ENCODE measurements around the gene NIPBL.
"Not testable (repeated sequence)": the region's sequence is repeated elsewhere in the genome, so short reads cannot be mapped to it uniquely, and the experiment has no call there.

The NIPBL gene, protein sequence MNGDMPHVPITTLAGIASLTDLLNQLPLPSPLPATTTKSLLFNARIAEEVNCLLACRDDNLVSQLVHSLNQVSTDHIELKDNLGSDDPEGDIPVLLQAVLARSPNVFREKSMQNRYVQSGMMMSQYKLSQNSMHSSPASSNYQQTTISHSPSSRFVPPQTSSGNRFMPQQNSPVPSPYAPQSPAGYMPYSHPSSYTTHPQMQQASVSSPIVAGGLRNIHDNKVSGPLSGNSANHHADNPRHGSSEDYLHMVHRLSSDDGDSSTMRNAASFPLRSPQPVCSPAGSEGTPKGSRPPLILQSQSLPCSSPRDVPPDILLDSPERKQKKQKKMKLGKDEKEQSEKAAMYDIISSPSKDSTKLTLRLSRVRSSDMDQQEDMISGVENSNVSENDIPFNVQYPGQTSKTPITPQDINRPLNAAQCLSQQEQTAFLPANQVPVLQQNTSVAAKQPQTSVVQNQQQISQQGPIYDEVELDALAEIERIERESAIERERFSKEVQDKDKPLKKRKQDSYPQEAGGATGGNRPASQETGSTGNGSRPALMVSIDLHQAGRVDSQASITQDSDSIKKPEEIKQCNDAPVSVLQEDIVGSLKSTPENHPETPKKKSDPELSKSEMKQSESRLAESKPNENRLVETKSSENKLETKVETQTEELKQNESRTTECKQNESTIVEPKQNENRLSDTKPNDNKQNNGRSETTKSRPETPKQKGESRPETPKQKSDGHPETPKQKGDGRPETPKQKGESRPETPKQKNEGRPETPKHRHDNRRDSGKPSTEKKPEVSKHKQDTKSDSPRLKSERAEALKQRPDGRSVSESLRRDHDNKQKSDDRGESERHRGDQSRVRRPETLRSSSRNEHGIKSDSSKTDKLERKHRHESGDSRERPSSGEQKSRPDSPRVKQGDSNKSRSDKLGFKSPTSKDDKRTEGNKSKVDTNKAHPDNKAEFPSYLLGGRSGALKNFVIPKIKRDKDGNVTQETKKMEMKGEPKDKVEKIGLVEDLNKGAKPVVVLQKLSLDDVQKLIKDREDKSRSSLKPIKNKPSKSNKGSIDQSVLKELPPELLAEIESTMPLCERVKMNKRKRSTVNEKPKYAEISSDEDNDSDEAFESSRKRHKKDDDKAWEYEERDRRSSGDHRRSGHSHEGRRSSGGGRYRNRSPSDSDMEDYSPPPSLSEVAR (N-terminal part only)

GRCh38 chr5:36876299-36876964 lies at the start of gene NIPBL:
Gene NIPBL, plus strand, starts transcription at chr5:36876769. Its CDS starts 76,928 bp downstream, at chr5:36953697.
- peak; percentile 86 for DNase-seq

- no peak for DNase-seq
These were observed 44.3 kb upstream of the NIPBL start for GRCh38 chr5:36832274-36832673.

GRCh38 chr5:36836831-36837230 lies 39.7 kb upstream of the NIPBL start:
- peak; percentile 37 for DNase-seq

DNA sequence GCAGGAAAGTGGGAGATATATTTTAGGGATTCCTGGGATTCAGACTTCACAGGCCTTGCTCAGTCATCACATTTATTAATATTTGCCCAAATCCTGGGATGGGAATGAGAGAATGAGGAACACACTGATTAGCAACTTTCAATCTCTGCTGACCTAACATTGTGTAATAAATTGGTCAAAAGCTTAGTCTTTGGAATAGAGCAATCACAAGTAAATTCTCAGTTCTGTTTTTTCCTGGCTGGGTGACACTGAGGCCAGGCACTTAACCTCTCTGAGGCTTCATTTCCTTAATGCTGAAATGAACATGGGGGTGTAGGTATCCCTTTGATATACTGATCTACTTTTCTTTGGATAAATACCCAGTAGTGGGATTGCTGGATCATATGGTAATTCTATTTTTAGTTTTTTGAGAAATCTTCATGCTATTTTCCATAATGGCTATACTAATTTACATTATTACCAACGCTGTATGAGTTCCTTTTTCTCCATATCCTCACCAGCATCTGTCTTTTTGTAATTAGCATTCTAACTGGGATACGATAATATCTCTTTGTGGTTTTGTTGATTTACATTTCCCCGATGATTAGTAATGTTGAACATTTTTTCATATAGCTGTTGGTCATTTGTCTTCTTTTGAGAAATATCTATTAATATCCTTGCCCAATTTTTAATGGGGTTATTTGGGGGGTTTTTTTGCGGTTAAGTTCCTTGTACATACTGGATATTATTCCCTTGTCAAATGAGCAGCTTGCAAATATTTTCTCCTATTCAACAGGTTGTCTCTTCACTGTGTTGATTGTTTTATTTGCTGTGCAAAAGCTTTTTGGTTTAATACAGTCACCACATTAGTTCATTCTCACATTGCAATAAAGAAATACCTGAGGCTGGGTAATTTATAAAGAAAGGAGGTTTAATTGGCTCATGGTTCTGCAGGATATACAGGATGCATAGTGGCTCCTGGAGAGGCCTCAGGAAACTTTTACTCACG lies 36.8 kb upstream of the NIPBL start:
- DNase-seq, result no peak

- DNase-seq, result no peak
These were observed 34.9 kb upstream of the NIPBL start for GRCh38 chr5:36841677-36842076.

GRCh38 chr5:36842087-36842486 lies 34.5 kb upstream of the NIPBL start:
- DNase-seq, result peak; percentile 25

DNA sequence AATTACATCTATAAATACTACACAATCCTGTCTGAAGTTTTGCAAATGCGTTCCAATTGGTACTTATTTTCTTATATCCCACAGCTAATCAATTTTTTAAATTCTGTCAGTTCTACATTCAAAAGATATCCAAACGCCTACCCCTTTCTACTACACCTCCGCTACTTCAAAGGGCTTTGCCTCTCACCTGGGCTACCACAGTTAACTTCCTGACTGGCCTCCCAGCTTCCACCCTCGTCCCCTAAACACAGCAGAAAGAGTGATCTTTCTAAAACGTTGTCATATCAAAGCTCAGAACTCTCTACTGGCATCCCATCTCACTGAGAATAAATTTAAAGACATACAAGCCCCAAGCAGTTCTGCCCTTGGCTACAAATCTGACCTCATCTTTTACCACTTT lies 32.3 kb upstream of the NIPBL start:
- no peak for DNase-seq

DNA sequence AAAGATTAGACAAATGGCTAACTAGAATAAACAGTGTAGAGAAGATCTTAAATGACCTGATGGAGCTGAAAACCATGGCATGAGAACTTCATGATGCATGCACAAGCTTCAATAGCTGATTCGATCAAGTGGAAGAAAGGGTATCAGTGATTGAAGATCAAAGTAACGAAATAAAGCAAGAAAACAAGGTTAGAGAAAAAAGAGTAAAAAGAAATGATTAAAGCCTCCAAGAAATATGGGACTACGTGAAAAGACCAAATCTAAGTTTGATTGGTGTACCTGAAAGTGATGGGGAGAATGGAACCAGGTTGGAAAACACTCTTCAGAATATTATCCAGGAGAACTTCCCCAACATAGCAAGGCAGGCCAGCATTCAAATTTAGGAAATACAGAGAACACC lies 28.0 kb upstream of the NIPBL start:
- not testable (repeated sequence) for DNase-seq

DNA sequence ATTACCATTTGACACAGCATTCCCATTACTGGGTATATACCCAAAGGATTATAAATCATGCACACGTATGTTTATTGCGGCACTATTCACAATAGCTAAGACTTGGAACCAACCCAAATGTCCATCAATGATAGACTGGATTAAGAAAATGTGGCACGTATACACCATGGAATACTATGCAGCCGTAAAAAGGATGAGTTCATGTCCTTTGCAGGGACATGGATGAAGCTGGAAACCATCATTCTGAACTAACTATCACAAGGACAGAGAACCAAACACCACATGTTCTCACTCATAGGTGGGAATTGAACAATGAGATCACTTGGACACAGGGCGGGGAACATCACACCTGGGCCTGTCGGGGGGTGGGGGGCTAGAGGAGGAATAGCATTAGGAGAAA lies 23.7 kb upstream of the NIPBL start:
- not testable (repeated sequence) for DNase-seq

- no peak for DNase-seq
These were observed 22.0 kb upstream of the NIPBL start for GRCh38 chr5:36854402-36855140.

DNA sequence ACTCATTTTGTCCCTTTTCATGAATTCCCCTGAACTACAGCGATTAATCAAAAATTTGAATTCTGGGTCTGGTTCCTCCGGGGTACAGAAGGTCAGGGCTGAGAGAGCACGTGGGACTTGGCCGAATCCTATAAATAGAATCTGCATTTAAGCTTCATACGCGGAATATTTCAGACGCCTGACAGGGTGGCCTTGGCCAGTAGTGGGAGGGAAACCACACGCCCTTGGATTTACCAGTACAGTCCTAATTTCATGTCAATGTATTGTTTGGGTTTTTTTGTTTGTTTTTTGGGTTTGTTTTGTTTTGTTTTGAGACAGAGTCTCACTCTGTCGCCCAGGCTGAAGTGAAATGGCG lies 21.5 kb upstream of the NIPBL start:
- no peak for DNase-seq

- DNase-seq, result no peak
These were observed 14.7 kb upstream of the NIPBL start for GRCh38 chr5:36861871-36862270.

GRCh38 chr5:36870399-36871040 lies 6.0 kb upstream of the NIPBL start:
- peak; percentile 38 for DNase-seq

DNA sequence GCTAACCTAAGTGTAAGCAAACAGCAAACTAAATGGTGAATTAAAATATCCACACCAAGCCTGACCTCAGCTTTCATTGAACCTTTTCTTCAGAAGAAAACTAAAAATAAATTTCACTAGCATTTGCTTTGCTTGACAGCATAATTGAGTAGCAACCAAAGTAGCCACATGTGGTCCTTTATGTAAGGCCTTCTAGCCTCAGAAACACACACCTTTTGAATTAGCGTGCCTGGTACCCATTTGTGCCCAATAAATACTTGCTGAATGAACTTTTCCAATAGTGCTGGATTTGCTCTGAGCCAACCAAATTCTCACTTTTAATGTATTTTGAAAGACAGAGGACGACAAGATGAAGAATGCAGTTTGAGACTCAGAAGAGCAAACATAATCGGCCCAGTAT lies 2.1 kb upstream of the NIPBL start:
- no peak for DNase-seq

DNA sequence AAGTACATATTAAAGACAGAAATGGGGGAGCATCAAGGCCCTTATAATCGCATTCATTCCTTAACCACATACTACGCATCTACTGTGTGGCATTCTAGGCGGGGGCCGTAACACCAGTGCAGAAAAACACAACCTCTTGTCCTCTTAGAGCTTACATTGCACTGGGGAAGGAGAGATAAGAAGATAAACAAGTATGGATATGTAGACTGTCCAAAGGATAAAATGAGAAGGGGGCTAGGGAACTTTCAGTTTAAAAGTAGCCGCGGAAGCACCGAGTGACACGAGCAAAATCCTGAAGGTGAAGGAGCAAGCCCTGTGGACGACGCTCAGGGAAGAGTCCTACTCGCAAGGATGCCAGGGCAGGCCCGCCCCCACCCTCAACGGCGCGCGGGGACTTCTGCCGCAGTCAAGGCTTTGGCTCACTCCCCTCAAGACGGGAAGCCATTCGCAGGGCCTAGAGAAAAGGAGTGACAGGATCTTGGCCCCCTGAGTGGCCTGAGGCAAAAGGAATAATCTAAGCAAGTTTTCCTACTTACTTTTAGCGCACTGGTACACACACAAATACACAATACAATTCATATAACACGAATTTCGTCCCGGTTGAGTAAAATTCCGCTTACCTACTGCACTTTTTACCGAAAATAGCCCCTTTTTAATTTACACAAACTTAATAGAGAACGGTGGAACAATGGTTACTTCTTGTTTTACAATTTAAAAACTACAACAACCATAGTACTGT lies 1.3 kb upstream of the NIPBL start:
- no peak for DNase-seq

DNA sequence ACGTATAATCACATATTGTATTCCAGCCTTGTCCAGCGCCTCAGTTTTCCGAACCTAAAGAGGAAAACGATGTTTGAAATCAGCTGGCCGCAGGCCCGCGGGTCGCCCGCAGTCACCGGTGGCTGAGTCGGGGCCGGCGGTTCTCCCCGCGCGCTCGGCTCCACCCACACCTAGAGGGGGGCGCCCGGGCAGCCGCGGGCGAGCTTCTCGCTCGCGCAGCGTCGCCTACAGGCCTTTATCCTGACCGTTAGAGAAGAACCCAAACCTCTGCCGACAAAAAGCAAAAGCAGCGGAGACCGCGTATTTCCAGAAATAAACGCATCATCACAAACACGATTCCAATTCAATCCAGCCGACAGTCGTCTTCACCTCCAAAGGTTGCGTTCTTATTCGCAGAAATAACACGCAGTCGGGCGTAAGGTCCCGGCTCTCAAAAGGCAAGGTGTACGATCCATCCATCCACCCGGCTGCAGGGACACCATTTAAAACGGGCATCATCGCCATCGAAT lies 725 bp upstream of the NIPBL start:
- DNase-seq, result peak; percentile 68

GRCh38 chr5:36876965-36877666 lies 547 bp downstream of the NIPBL start:
- peak; percentile 49 for DNase-seq

- no peak for DNase-seq
These were observed 1.3 kb downstream of the NIPBL start for GRCh38 chr5:36877667-36878391.

All from GDM1 (cell line).